HAP-1 (cell line): ENCODE results near the gene RESF1.

Experiments
- DNase-seq, 2 experiments: peaks; one replicate each; pipeline ENCODE4 v3.0.0-alpha.2; 2016 to 2020; ENCODE audit warnings: low spot score in 2 of 2
- H3K27me3 ChIP-seq: fragments of 250-450 bp; sonication (Bioruptor Pico); 2 replicates; pipeline ENCODE4 v1.5.1; 2020; ENCODE audit warnings: low read depth, mild to moderate bottlenecking, moderate library complexity
- H3K36me3 ChIP-seq: fragments of 250-450 bp; sonication (Bioruptor Pico); replicated peaks from 2 replicates; pipeline ENCODE4 v1.5.1; 2020; ENCODE audit warnings: mild to moderate bottlenecking
- H3K4me1 ChIP-seq: fragments of 250-450 bp; sonication (Bioruptor Pico); 2 replicates; pipeline ENCODE4 v1.5.1; 2020; ENCODE audit warnings: mild to moderate bottlenecking
- H3K4me3 ChIP-seq: fragments of 250-450 bp; sonication (Bioruptor Pico); 2 replicates; pipeline ENCODE4 v1.5.1; 2020; ENCODE audit warnings: mild to moderate bottlenecking, moderate library complexity
- H3K9me3 ChIP-seq: fragments of 250-450 bp; sonication (Bioruptor Pico); 2 replicates; pipeline ENCODE4 v1.5.1; 2020; ENCODE audit warnings: mild to moderate bottlenecking, moderate library complexity
- in situ Hi-C: fragments of 300-500 bp; cut with MboI; formaldehyde crosslinking; loops from 3 replicates; pipeline ENCODE4 v1.14.3; 2020; ENCODE audit warnings: low sequenced_read_pairs, inconsistent platforms, mixed read lengths

The RESF1 gene

DNA sequence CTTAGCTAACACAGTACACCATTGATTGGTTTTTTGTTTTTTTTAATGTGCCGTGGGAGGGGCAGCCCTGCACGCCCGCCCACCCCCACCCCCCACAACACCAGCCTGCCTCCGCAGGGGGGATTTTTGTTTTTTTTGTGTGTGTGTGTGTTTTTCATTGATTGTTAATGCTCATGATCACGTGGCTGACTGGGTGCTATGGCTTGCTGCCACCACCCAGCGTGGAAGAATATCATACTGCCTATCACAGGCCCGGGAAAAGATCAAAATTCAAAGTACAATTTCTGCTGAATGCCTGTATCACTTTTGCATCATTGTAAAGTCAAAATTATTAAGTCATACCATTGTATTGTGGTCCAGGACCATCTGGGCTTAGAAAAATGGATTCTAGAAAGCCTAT lies 8.3 kb downstream of the RESF1 start:
- no peak for DNase-seq
- no peaks in the 10 kb centered on the region for H3K9me3 ChIP-seq
- H3K4me3 ChIP-seq = no peak overlapping the region
- H3K36me3 ChIP-seq = peaks cover 50% of the 10 kb centered on the region
- H3K27me3 ChIP-seq = no peaks in the 10 kb centered on the region
- H3K4me1 ChIP-seq = peaks cover 5% of the 10 kb centered on the region
- in situ Hi-C loops = no loop called here

DNA sequence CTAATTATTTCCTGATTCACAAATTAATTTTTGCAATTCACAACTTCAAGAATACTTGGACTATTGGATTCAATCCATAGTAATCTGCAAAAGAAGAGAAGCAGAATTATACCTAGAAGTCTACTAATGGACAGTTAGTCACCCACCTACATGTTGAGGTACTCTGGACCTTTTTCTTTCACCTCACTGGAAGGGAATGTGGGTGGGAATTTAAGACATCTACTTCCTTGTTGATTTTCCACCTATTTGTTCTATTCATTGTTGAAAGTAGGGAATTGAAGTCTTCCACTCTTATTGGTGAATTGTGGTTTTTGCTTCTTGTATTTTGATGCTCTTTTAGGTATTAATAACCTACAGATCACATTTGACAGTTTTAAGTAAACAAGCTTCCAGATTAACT lies 11.0 kb downstream of the RESF1 start:
- H3K27me3 ChIP-seq = no peaks in the 10 kb centered on the region
- H3K4me1 ChIP-seq = no peaks in the 10 kb centered on the region; the same call in 1 of the 2 replicates
- in situ Hi-C loops = no loop called here
- H3K9me3 ChIP-seq = no peaks in the 10 kb centered on the region
- DNase-seq = no peak
- peaks cover 42% of the 10 kb centered on the region for H3K36me3 ChIP-seq
- H3K4me3 ChIP-seq = no peak overlapping the region

DNA sequence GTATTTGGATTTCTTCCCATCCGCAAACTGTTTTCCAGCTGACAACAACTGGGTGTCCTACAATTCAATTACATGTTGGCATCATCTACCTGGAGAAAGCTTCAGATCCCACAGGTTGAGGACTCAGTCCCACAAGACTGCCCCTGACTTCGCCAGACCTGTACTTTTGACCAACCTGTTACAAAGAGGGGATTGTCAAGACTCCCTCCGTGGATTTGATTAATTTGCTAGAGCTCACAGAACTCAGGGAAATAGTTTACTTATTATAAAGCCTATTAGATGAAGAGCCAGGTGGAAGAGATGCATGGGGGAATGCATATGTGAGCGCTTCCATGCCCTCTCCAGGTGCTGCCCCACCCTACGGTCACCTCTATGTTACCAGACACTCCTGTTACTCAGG lies 14.6 kb downstream of the RESF1 start:
- no peak overlapping the region for H3K4me3 ChIP-seq
- in situ Hi-C loops = no loop called here
- no peak for DNase-seq
- no peaks in the 10 kb centered on the region for H3K27me3 ChIP-seq
- peaks cover 44% of the 10 kb centered on the region for H3K36me3 ChIP-seq
- no peaks in the 10 kb centered on the region for H3K9me3 ChIP-seq
- no peaks in the 10 kb centered on the region for H3K4me1 ChIP-seq

DNA sequence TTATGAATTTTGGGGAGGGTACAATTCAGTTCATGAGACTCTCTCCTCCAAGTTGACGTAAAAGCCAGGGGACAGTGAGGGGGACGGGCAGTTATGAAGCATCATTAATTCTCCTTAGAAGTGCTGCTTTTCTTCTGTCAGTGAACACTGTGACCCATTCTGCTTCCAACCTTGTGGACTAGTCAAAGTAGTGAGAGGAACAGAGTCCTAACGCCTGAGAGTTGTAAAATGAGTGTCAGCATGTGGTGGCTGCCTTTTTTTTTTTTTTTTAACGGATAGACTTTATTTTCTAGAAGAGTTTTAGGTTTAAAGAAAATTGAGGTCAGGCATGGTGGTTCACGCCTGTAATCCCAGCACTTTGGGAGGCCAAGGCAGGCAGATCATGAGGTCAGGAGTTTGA lies 15.5 kb downstream of the RESF1 start:
- in situ Hi-C loops = no loop called here
- Histone ChIP-seq H3K4me3 (no peak overlapping the region), H3K27me3 (no peaks in the 10 kb centered on the region), H3K9me3 (no peaks in the 10 kb centered on the region), H3K4me1 (no peaks in the 10 kb centered on the region), H3K36me3 (peaks cover 45% of the 10 kb centered on the region)
- DNase-seq = no peak

DNA sequence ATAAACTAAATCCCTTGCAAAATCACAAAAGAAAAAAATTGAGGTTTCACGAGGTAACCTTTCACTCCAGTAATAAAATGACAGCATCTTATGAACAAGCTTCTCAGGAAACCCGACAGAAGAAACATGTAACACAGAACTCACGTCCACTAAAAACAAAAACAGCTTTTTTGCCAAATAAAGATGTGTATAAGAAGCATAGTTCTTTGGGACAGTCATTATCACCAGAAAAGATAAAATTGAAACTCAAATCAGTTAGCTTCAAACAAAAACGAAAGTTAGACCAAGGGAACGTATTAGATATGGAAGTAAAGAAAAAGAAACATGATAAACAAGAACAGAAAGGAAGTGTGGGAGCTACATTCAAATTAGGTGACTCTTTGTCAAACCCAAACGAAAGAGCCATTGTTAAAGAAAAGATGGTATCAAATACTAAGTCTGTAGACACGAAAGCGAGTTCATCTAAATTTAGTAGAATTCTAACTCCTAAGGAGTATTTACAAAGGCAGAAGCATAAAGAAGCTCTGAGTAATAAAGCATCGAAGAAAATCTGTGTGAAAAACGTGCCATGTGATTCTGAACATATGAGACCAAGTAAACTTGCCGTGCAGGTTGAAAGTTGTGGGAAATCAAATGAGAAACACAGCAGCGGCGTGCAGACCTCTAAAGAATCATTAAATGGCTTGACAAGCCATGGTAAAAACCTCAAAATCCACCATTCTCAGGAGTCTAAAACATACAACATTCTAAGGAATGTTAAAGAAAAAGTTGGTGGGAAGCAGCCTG lies 25.8 kb downstream of the RESF1 start:
- no peak for DNase-seq
- Histone ChIP-seq H3K36me3 (peaks cover 31% of the 10 kb centered on the region), H3K4me3 (no peak overlapping the region), H3K27me3 (no peaks in the 10 kb centered on the region), H3K4me1 (no peaks in the 10 kb centered on the region), H3K9me3 (peaks cover 3% of the 10 kb centered on the region; the same call in 1 of the 2 replicates)
- in situ Hi-C loops = no loop called here

DNA sequence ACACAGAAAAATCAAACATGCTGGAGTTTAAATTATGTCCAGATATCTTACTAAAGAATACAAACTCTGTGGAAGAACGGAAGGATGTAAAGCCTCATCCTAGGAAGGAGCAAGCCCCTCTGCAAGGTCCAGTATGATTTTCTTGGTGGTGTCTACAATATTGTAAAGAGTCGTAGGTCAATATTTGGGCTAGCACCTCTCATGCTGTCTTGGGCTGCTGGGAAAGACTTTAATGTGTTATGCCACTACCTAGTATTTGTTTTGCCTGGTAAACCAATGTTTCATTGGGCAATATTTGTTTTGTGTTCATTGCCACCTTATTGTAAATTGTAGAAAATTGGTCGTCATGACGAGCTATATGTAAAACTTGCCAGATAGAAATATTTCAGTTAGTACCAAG lies 26.6 kb downstream of the RESF1 start:
- Histone ChIP-seq H3K9me3 (peaks cover 3% of the 10 kb centered on the region; the same call in 1 of the 2 replicates), H3K27me3 (no peaks in the 10 kb centered on the region), H3K4me3 (no peak overlapping the region), H3K4me1 (no peaks in the 10 kb centered on the region), H3K36me3 (peaks cover 27% of the 10 kb centered on the region)
- no peak for DNase-seq
- in situ Hi-C loops = no loop called here

DNA sequence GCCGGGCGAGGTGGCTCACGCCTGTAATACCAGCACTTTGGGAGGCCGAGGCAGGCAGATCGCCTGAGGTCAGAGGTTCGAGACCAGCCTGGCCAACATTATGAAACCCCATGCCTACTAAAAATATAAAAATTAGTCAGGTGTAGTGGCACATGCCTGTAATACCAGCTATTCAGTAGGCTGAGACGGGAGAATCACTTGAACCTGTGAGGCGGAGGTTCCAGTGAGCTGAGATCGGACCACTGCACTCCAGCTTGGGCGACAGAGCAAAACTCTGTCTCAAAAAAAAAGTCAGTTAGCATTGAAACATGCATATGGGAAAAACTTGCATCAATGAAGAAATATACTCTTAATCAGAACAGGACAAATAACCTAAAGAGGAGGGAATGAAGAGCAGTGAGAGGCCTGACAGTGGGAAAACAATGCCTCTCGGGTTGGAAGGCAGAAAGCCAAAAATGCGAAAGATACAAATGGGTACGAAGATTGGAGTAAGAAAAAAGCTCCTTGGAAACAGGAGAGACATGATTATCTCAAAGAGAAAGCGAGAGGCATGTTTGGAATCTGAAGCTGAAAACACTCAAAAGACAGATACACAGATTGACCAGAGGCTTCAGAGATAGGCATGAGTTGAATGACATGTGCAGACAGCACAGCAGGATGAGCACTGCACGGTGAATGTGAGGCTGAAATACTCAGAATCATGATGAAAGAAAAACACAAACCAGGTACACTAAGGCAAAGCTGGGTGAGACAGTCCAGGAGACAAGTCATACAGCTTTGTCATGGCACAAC lies 30.6 kb downstream of the RESF1 start:
- no peak for DNase-seq
- Histone ChIP-seq H3K27me3 (no peaks in the 10 kb centered on the region), H3K4me1 (peaks cover 3% of the 10 kb centered on the region), H3K9me3 (no peaks in the 10 kb centered on the region), H3K4me3 (no peak overlapping the region), H3K36me3 (peaks cover 11% of the 10 kb centered on the region)
- in situ Hi-C loops = no loop called here

DNA sequence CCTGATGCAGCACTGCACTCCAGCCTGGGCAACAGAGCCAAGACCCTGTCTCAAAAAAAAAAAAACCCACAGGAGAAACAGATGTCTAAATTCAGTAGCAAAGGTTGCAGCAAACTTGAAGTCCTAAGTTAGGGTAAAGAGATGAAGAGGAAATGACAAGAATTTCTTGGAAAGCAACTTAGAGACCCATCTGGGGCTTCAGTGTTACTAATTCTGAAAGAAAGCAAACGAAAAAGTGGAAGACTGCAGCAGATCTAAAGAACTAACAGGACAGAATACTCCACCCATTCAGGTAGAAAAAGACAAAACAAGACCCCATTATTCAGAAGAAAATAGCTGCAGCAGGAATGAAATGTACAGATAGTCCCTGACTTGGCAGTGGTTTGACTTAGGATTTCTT lies 31.9 kb downstream of the RESF1 start:
- Histone ChIP-seq H3K36me3 (peaks cover 17% of the 10 kb centered on the region), H3K9me3 (no peaks in the 10 kb centered on the region), H3K4me1 (peaks cover 3% of the 10 kb centered on the region), H3K27me3 (no peaks in the 10 kb centered on the region), H3K4me3 (no peak overlapping the region)
- in situ Hi-C loops = no loop called here
- no peak for DNase-seq

DNA sequence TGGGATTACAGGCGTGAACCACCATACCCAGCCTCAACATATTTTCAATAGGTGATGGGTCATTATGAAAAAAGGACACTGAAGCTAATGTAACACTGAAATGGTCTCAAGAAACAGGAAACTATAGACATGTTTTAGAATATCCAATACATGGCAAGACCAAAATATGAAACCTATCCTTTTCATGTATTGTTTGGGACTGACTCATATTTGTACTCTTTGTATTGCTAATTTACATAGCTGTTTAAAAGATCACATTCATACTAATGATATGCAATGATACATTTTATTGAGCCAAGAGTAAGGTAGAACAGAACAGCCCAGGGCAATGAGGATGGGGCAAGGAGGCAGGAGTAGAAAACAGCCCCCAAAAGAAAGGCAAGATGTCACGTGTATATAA lies 32.6 kb downstream of the RESF1 start:
- peaks cover 24% of the 10 kb centered on the region for H3K36me3 ChIP-seq
- H3K27me3 ChIP-seq = no peaks in the 10 kb centered on the region
- peaks cover 3% of the 10 kb centered on the region for H3K4me1 ChIP-seq
- no peaks in the 10 kb centered on the region for H3K9me3 ChIP-seq
- no peak overlapping the region for H3K4me3 ChIP-seq
- in situ Hi-C loops = no loop called here
- no peak for DNase-seq

DNA sequence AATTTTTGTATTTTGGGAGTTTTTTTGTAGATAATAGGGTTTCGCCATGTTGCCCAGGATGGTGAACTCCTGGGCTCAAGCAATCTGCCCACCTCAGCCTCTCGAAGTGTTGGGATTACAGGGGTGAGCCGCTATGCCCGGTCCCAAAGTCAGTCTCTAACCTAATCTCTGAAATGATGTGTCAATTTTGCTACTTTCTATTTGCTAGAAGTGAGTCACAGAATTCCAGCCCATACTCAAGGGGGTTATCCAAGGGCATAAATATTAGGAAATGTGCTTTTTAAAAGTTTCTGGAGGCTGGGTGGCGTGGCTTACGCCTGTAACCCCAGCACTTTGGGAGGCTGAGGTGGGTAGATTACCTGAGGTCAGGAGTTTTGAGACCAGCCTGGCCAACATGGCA lies 40.5 kb downstream of the RESF1 start:
- H3K36me3 ChIP-seq = peaks cover 39% of the 10 kb centered on the region

DNA sequence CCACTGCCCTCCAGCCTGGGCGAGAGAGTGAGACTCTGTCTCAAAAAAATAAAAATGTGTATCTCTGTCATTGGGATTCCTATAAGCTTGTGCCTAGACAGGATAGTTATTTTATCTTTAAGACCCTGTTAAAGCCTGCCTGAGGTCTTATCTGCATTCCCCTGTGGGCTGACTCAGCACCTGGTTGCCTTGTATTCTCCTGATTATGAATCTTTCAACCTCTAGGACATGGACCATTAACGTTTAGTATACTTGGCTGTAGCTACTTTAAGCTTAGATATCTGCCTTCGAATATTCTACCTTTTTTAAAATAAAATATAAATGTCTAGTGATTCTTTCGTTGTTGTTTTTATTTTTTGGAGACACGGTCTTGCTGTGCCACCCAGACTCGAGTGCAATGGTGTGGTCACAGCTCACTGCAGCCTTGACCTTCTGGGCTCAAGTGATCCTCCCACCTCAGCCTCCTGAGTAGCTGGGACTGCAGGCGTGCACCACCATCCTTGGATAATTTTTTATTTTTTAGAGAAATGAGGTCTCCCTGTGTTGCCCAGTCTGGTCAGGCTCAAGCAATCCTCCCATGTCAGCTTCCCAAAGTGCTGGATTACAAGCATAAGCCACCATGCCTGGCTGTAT lies 41.3 kb downstream of the RESF1 start:
- in situ Hi-C loops = no loop called here
- H3K36me3 ChIP-seq = peaks cover 37% of the 10 kb centered on the region
- H3K27me3 ChIP-seq = no peaks in the 10 kb centered on the region
- no peak overlapping the region for H3K4me3 ChIP-seq
- no peak for DNase-seq
- H3K9me3 ChIP-seq = no peaks in the 10 kb centered on the region
- H3K4me1 ChIP-seq = no peaks in the 10 kb centered on the region

More for the DNA sequence above, 40.5 kb downstream of the RESF1 start:
- H3K27me3 ChIP-seq = no peaks in the 10 kb centered on the region
- H3K4me3 ChIP-seq = no peak overlapping the region
- no peaks in the 10 kb centered on the region for H3K9me3 ChIP-seq
- in situ Hi-C loops = no loop called here
- H3K4me1 ChIP-seq = no peaks in the 10 kb centered on the region
- no peak for DNase-seq

DNA sequence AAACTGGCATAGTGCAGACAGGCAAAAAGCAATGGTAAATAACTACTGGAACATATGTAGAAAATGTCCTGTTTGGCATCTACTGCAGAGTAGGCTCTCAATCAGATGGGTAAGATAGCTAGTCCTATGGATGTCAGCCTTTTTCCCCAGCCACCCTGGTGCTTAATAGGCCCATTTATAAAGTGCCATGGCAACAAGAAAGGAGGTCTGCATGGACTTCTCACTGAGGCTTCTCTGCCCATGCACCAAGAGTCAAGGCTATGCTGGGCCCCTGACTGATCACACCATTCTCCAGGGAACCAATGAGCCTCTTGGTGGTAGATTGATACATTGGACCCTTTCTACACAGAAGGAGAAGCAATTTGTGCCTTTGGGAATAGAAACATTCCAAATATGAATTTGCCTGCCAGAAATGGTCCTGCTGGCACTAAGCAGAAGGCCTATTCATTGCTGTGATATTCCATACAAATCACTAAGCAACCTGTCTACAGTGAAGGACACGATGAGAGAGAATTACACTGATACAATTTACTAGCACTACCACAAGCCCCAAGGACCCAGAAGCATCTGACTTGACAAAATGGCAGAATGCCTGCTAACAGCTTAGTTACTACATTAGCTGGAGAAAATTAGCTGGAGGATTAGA lies 43.8 kb downstream of the RESF1 start:
- no peaks in the 10 kb centered on the region for H3K9me3 ChIP-seq
- no peaks in the 10 kb centered on the region for H3K27me3 ChIP-seq
- H3K4me1 ChIP-seq = no peaks in the 10 kb centered on the region
- in situ Hi-C loops = no loop called here
- peaks cover 16% of the 10 kb centered on the region for H3K36me3 ChIP-seq
- no peak for DNase-seq
- no peak overlapping the region for H3K4me3 ChIP-seq

DNA sequence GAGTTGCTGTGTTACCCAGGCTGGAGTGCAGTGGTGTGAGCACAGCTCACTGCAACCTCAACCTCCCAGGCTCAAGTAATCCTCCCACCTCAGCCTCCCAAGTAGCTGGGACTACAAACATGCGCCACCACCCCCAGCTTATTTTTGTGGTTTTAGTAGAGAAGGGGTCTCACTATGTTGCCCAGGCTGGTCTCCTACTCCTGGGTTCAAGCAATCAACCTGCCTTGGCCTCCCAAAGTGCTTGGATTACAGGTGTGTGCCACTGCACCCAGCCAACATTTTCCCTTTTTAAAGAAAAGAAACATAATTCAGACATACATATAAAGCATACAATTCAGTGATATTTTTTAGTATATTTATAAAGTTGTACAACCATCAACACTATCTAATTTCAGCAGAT lies 44.4 kb downstream of the RESF1 start:
- Histone ChIP-seq H3K36me3 (peaks cover 10% of the 10 kb centered on the region), H3K9me3 (no peaks in the 10 kb centered on the region), H3K27me3 (no peaks in the 10 kb centered on the region), H3K4me3 (no peak overlapping the region), H3K4me1 (no peaks in the 10 kb centered on the region)
- DNase-seq = no peak
- in situ Hi-C loops = no loop called here
